ENCODE results near the gene PLEKHG2. TPM values are rescaled to one million over a fixed set of nuclear protein-coding genes. Genes with fewer than 3 reads are reported as not detected.

Gene PLEKHG2
- total and polyA plus RNA-seq, 9 of the 15 experiments (the other 6 are each of a cell fraction or from before 2014, with no cell fraction given), result 0.98 to 45.7 (median 9.8) TPM

GRCh38 chr19:39369200-39369599, 43.3 kb upstream of the PLEKHG2 start:
- no peak for DNase-seq (ENCODE audit: extremely low read depth in 1 of 4, low spot score in 3 of 4)
- Histone ChIP-seq H3K9me3 (replicated peaks; ENCODE audit: control insufficient read depth, insufficient read depth, low read depth, low read length) (no peaks in the 10 kb centered on the region), H3K4me3 (no peak overlapping the region), H3K27me3 (ENCODE audit: control insufficient read depth in 2 of 2, insufficient read depth in 2 of 2, low read length in 2 of 2) (no peaks in the 10 kb centered on the region), H3K9ac (ENCODE audit: insufficient read depth in 1 of 2, low read depth in 2 of 2, low read length in 2 of 2) (no peak overlapping the region), H2AFZ (ENCODE audit: low read depth, low read length) (no peak overlapping the region), H3K4me2 (ENCODE audit: insufficient read depth, low read length) (no peak overlapping the region), H3K9me1 (ENCODE audit: control insufficient read depth, insufficient read depth, low read length) (peaks cover 3% of the 10 kb centered on the region), H4K20me1 (replicated peaks; ENCODE audit: control insufficient read depth, insufficient read depth, low read length) (no peaks in the 10 kb centered on the region), H3K79me2 (ENCODE audit: control insufficient read depth, insufficient read depth, low read length) (no peaks in the 10 kb centered on the region; the same call in 2 of the 3 replicates), H3K4me1 (replicated peaks in 1 of 2; ENCODE audit: control insufficient read depth in 2 of 2, insufficient read depth in 2 of 2, low read length in 2 of 2) (no peaks in the 10 kb centered on the region), H3K36me3 (ENCODE audit: control insufficient read depth, insufficient read depth, low read length) (peaks cover 86% of the 10 kb centered on the region), H3K27ac (ENCODE audit: extremely low read depth, low read depth, low read length) (no peak overlapping the region)
- FAIRE-seq, result no peak
- TF ChIP-seq RBM25 (IDR thresholded peaks at IDR 0.05; ENCODE audit: low read depth, low read length, severe bottlenecking), result peak; percentile 24
- peak; percentile 76 for TF ChIP-seq ZNF121 (CRISPR knock-in tag; conservative IDR thresholded peaks at IDR 0.05)
- TF ChIP-seq, protein P1, sequence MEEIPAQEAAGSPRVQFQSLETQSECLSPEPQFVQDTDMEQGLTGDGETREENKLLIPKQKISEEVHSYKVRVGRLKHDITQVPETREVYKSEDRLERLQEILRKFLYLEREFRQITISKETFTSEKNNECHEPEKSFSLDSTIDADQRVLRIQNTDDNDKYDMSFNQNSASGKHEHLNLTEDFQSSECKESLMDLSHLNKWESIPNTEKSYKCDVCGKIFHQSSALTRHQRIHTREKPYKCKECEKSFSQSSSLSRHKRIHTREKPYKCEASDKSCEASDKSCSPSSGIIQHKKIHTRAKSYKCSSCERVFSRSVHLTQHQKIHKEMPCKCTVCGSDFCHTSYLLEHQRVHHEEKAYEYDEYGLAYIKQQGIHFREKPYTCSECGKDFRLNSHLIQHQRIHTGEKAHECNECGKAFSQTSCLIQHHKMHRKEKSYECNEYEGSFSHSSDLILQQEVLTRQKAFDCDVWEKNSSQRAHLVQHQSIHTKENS (CRISPR knock-in tag; IDR thresholded peaks at IDR 0.05), result no peak
- BruUV-seq (replicated peaks), result no TSS peak
- intact Hi-C loops (cut with micrococcal nuclease), result no loop called here
- CTCF ChIA-PET (ENCODE audit: low intra/inter-chr PET ratio), result no interaction called here
- 61% methylated on average over 2 of the region's 2 CpGs for WGBS (ENCODE audit: insufficient coverage, low coverage, missing lambda C conversion rate)
- in situ Hi-C loops (cut with MboI), result no loop called here
- POLR2A ChIA-PET, result interaction anchor here (0.6 to 1.2 kb wide), 4 partner anchors 22 to 220 kb away, joined by 3 to 6 read pairs (median 4); partner anchors contain the start of genes MED29 and PAF1
- ATAC-seq, result no peak

- intact Hi-C loops (cut with micrococcal nuclease), result no loop called here
- POLR2A ChIA-PET, result interaction anchor here (0.6 to 1.4 kb wide), 3 partner anchors 28 to 248 kb away, joined by 3 to 8 read pairs (median 4); partner anchors contain the start of gene SAMD4B
- peaks cover 86% of the 10 kb centered on the region for H3K36me3 ChIP-seq (ENCODE audit: control insufficient read depth, insufficient read depth, low read length)
- TF ChIP-seq, protein P2, sequence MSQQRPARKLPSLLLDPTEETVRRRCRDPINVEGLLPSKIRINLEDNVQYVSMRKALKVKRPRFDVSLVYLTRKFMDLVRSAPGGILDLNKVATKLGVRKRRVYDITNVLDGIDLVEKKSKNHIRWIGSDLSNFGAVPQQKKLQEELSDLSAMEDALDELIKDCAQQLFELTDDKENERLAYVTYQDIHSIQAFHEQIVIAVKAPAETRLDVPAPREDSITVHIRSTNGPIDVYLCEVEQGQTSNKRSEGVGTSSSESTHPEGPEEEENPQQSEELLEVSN (IDR thresholded peaks at IDR 0.05; ENCODE audit: borderline replicate concordance in 1 of 2, extremely low read depth in 1 of 2, insufficient read depth in 1 of 2, insufficient read length in 1 of 2, low read depth in 1 of 2, low read length in 1 of 2, poor library complexity in 1 of 2, severe bottlenecking in 1 of 2), result no peak
- TF ChIP-seq ZBTB33 (CRISPR knock-in tag; IDR thresholded peaks at IDR 0.05) (no peak), HDGF (IDR thresholded peaks at IDR 0.05) (no peak), HMGN3 (IDR thresholded peaks at IDR 0.05; ENCODE audit: borderline replicate concordance, extremely low read depth, insufficient read length, low read depth, low read length) (no peak), DNMT1 (IDR thresholded peaks at IDR 0.05) (no peak)
- TF ChIP-seq, protein P3, sequence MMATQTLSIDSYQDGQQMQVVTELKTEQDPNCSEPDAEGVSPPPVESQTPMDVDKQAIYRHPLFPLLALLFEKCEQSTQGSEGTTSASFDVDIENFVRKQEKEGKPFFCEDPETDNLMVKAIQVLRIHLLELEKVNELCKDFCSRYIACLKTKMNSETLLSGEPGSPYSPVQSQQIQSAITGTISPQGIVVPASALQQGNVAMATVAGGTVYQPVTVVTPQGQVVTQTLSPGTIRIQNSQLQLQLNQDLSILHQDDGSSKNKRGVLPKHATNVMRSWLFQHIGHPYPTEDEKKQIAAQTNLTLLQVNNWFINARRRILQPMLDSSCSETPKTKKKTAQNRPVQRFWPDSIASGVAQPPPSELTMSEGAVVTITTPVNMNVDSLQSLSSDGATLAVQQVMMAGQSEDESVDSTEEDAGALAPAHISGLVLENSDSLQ (IDR thresholded peaks at IDR 0.05), result no peak
Measured at GRCh38 chr19:39370735-39371134, 41.7 kb upstream of the PLEKHG2 start.

More at GRCh38 chr19:39370735-39371134, 41.7 kb upstream of the PLEKHG2 start:
- Histone ChIP-seq H3K27me3 (ENCODE audit: control insufficient read depth in 2 of 2, insufficient read depth in 2 of 2, low read length in 2 of 2) (no peaks in the 10 kb centered on the region), H3K9me1 (ENCODE audit: control insufficient read depth, insufficient read depth, low read length) (peaks cover 3% of the 10 kb centered on the region), H2AFZ (ENCODE audit: low read depth, low read length) (no peak overlapping the region), H3K9ac (ENCODE audit: insufficient read depth in 1 of 2, low read depth in 2 of 2, low read length in 2 of 2) (no peak overlapping the region), H3K9me3 (replicated peaks; ENCODE audit: control insufficient read depth, insufficient read depth, low read depth, low read length) (no peaks in the 10 kb centered on the region), H4K20me1 (replicated peaks; ENCODE audit: control insufficient read depth, insufficient read depth, low read length) (no peaks in the 10 kb centered on the region), H3K27ac (ENCODE audit: extremely low read depth, low read depth, low read length) (no peak overlapping the region), H3K4me1 (replicated peaks in 1 of 2; ENCODE audit: control insufficient read depth in 2 of 2, insufficient read depth in 2 of 2, low read length in 2 of 2) (no peaks in the 10 kb centered on the region), H3K4me2 (ENCODE audit: insufficient read depth, low read length) (no peak overlapping the region), H3K4me3 (no peak overlapping the region), H3K79me2 (ENCODE audit: control insufficient read depth, insufficient read depth, low read length) (no peaks in the 10 kb centered on the region; the same call in 2 of the 3 replicates)
- CTCF ChIA-PET (ENCODE audit: low intra/inter-chr PET ratio), result no interaction called here
- in situ Hi-C loops (cut with MboI), result no loop called here
- DNase-seq (ENCODE audit: extremely low read depth in 1 of 4, low spot score in 3 of 4) (no peak), ATAC-seq (no peak), FAIRE-seq (no peak)
- 96% methylated on average over 5 of the region's 5 CpGs for WGBS (ENCODE audit: insufficient coverage, low coverage, missing lambda C conversion rate)
- BruUV-seq (replicated peaks), result no TSS peak
